Endothelial cell of umbilical vein (primary cell): ENCODE measurements around the gene SMARCAD1. TPM values are rescaled to one million over a fixed set of nuclear protein-coding genes. Genes with fewer than 3 reads are reported as not detected.

Experiments
- BruUV-seq: library from RNA; stranded (reverse); fragments of 400-500 nt; replicated peaks from 2 replicates; lab custom pipeline; 2021; lab: Mats Ljungman, UMichigan
- CTCF ChIA-PET: fragments of 300-600, 350-600 bp; sonication (Branson Sonifier 250); formaldehyde crosslinking; loops from one replicate; lab custom pipeline; 2021; ENCODE audit warnings: antibody characterized with exemption, inconsistent platforms; lab: Charles Lee
- POLR2A ChIA-PET: fragments of 300-600, 350-600 bp; sonication (Branson Sonifier 250); formaldehyde crosslinking; loops from one replicate; lab custom pipeline; 2021; ENCODE audit warnings: antibody characterized with exemption, inconsistent platforms; lab: Charles Lee
- DNase-seq: peaks from one replicate; pipeline ENCODE4 v3.0.0-alpha.2; 2011; ENCODE audit warnings: low read depth, low spot score
- FAIRE-seq: peaks from 2 replicates; lab custom pipeline; 2011; peaks lifted over from hg19 to GRCh38; lab: Jason Lieb, UNC
- H2AFZ ChIP-seq: 2 replicates; pipeline ENCODE4 v1.6.0; 2012; ENCODE audit warnings: low read depth, low read length, control low read depth, inconsistent platforms
- H3K27ac ChIP-seq: 2 replicates; pipeline ENCODE4 v1.5.1; 2011; ENCODE audit warnings: low read depth, mild to moderate bottlenecking, control low read depth, low read length, moderate library complexity; ENCODE audit not compliant: insufficient read depth
- H3K27me3 ChIP-seq, 2 experiments: 2 replicates each; pipeline versions ENCODE4 v1.6.0 to v1.6.1; 2011; ENCODE audit warnings: low read length in 2 of 2, mixed read lengths in 1 of 2; ENCODE audit not compliant: control insufficient read depth in 2 of 2, insufficient read depth in 2 of 2
- H3K36me3 ChIP-seq, 2 experiments: 2 replicates in 1 of 2; 3 replicates in 1 of 2; pipeline ENCODE4 v1.5.1; 2011; ENCODE audit warnings: low read length in 2 of 2, mild to moderate bottlenecking in 1 of 2, moderate library complexity in 1 of 2; ENCODE audit not compliant: control insufficient read depth in 2 of 2, insufficient read depth in 2 of 2; ENCODE audit errors: extremely low read depth in 1 of 2
- H3K4me1 ChIP-seq: 3 replicates; pipeline ENCODE4 v1.5.1; 2011; ENCODE audit warnings: mild to moderate bottlenecking, low read length; ENCODE audit not compliant: control insufficient read depth, insufficient read depth; ENCODE audit errors: extremely low read depth
- H3K4me2 ChIP-seq: 2 replicates; pipeline ENCODE4 v1.6.1; 2011; ENCODE audit warnings: low read length, control low read depth, mixed read lengths; ENCODE audit not compliant: insufficient read depth
- H3K4me3 ChIP-seq, 3 experiments: fragments of 200-600 bp in 1 of 3; sonication (generic), shearing (Covaris generic) in 1 of 3; replicated peaks in 1 of 3; 2 replicates each; pipeline ENCODE4 v1.5.1; 2011 to 2016; ENCODE audit warnings: control low read depth in 3 of 3, low read length in 3 of 3, mild to moderate bottlenecking in 2 of 3, inconsistent platforms in 1 of 3, low read depth in 1 of 3, moderate library complexity in 1 of 3; ENCODE audit not compliant: insufficient read depth in 1 of 3
- H3K79me2 ChIP-seq: 2 replicates; pipeline ENCODE4 v1.6.0; 2012; ENCODE audit warnings: low read length, inconsistent platforms; ENCODE audit not compliant: control insufficient read depth, insufficient read depth
- H3K9ac ChIP-seq: replicated peaks from 2 replicates; pipeline ENCODE3; 2011; ENCODE audit warnings: low read length, control low read depth; ENCODE audit not compliant: insufficient read depth; ENCODE audit errors: extremely low read depth
- H3K9me1 ChIP-seq: replicated peaks from 3 replicates; pipeline ENCODE4 v1.6.0; 2011; ENCODE audit warnings: mild to moderate bottlenecking, low read length; ENCODE audit not compliant: control insufficient read depth, insufficient read depth; ENCODE audit errors: extremely low read depth
- H3K9me3 ChIP-seq: replicated peaks from 2 replicates; pipeline ENCODE4 v1.5.1; 2012; ENCODE audit warnings: low read length, inconsistent platforms; ENCODE audit not compliant: control insufficient read depth, insufficient read depth
- H4K20me1 ChIP-seq: replicated peaks from 2 replicates; pipeline ENCODE3; 2011; ENCODE audit warnings: mild to moderate bottlenecking, low read length; ENCODE audit not compliant: control insufficient read depth, insufficient read depth; ENCODE audit errors: extremely low read depth
- EZH2 ChIP-seq: IDR thresholded peaks from 2 replicates; pipeline ENCODE4 v1.6.1; 2012; ENCODE audit warnings: borderline replicate concordance, low read depth, mild to moderate bottlenecking, moderate library complexity, low read length, inconsistent platforms; ENCODE audit not compliant: severe bottlenecking
- GATA2 ChIP-seq: IDR thresholded peaks from 2 replicates; pipeline ENCODE4 v1.7.0; 2011; ENCODE audit warnings: low read depth, mild to moderate bottlenecking, moderate library complexity, mixed read lengths, low read length; ENCODE audit not compliant: insufficient read length, insufficient read depth
- MYC ChIP-seq: IDR thresholded peaks from one replicate; pipeline ENCODE4 v1.6.1; 2011; ENCODE audit warnings: mild to moderate bottlenecking, low read depth, low read length
- POLR2A ChIP-seq: IDR thresholded peaks from 2 replicates; pipeline ENCODE4 v1.6.1; 2012; ENCODE audit warnings: low read depth, mild to moderate bottlenecking, control low read depth, low read length
- POLR2AphosphoS5 ChIP-seq: IDR thresholded peaks from 2 replicates; pipeline ENCODE4 v1.6.1; 2012; ENCODE audit warnings: low read depth, mild to moderate bottlenecking, control low read depth, low read length, moderate library complexity; ENCODE audit not compliant: insufficient read depth
- dilution Hi-C: fragments of 300-500 bp; cut with MboI; formaldehyde crosslinking; loops from one replicate; pipeline ENCODE4 v1.15.0; 2019; ENCODE audit warnings: low sequenced_read_pairs; ENCODE audit not compliant: extremely low pct_ligation_motif_present
- intact Hi-C: fragments of 100-400 bp; cut with micrococcal nuclease; formaldehyde crosslinking; loops from one replicate; pipeline ENCODE4 v1.10.0; 2022
- polyA plus RNA-seq, 4 experiments: library from polyadenylated mRNA; depleted of rRNA in 3 of 4; stranded (reverse) in 3 of 4; unstranded in 1 of 4; fragments of >200 nt; gene quantifications; 2 replicates each; pipeline versions ENCODE4 v1.2.1 to v1.2.3, GENCODE V29; 2011 to 2012; ENCODE audit warnings: missing spikeins in 1 of 4
- total RNA-seq: library from RNA; stranded (reverse); gene quantifications from 2 replicates; pipeline ENCODE4 v1.2.3, GENCODE V29; 2021
- TF ChIP-seq, protein P1 (sequence below): IDR thresholded peaks from 2 replicates; pipeline ENCODE4 v1.6.1; 2011; ENCODE audit not compliant: insufficient read depth, insufficient read length
- TF ChIP-seq, protein P2 (sequence below), 2 donors: IDR thresholded peaks; 1 replicate in 1 of 2; 2 replicates in 1 of 2; pipeline ENCODE4 v1.5.1; 2011; ENCODE audit warnings: low read length in 2 of 2, mild to moderate bottlenecking in 2 of 2, moderate library complexity in 2 of 2, control low read depth in 1 of 2, inconsistent platforms in 1 of 2, low read depth in 1 of 2; ENCODE audit not compliant: insufficient read depth in 1 of 2; ENCODE audit errors: extremely low read depth in 1 of 2

Gene SMARCAD1
- total and polyA plus RNA-seq, 2 donors (not counting 3 experiments of a cell fraction or from before 2014, with no cell fraction given) = 15.5 to 34.8 TPM

DNA sequence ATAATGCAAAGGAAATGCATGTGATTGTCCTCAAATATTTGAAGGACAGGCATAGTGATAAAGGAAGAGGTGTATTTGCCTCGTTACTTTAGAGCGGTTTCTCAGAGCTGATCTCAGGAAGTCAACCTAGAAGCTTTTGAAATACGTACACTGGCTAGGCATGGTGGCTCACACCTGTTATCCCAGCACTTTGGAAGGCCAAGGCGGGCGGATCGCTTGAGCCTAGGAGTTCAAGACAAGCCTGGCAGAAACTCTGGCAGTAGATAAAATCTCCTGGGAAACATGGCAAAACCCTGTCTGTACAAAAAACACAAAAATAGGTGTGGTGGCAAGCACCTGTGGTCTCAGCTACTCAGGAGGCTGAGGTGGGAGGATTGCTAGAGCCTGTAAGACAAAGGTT is 24.9 kb downstream of the SMARCAD1 start:
- FAIRE-seq = no peak

More for the DNA sequence above, 24.9 kb downstream of the SMARCAD1 start:
- Histone ChIP-seq H3K36me3 (peaks cover 0 to 3% of the 10 kb centered on the region in 2 experiments), H3K79me2 (peaks cover 7% of the 10 kb centered on the region), H3K9ac (no peak overlapping the region), H4K20me1 (no peaks in the 10 kb centered on the region), H3K27me3 (no peaks in the 10 kb centered on the region), H2AFZ (no peak overlapping the region), H3K9me1 (no peaks in the 10 kb centered on the region), H3K4me3 (no peak overlapping the region), H3K9me3 (no peaks in the 10 kb centered on the region), H3K4me1 (peaks cover 11% of the 10 kb centered on the region), H3K27ac (no peak overlapping the region), H3K4me2 (no peak overlapping the region)
- DNase-seq = no peak
- ChIA-PET CTCF (no interaction called here), POLR2A (no interaction called here)
- intact Hi-C loops = no loop called here
- dilution Hi-C loops = no loop called here
- BruUV-seq = no TSS peak
- TF ChIP-seq POLR2A (no peak), GATA2 (no peak), MYC (no peak), EZH2 (no peak), POLR2AphosphoS5 (no peak)
- TF ChIP-seq, protein P1, sequence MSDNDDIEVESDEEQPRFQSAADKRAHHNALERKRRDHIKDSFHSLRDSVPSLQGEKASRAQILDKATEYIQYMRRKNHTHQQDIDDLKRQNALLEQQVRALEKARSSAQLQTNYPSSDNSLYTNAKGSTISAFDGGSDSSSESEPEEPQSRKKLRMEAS = no peak
- TF ChIP-seq, protein P2, sequence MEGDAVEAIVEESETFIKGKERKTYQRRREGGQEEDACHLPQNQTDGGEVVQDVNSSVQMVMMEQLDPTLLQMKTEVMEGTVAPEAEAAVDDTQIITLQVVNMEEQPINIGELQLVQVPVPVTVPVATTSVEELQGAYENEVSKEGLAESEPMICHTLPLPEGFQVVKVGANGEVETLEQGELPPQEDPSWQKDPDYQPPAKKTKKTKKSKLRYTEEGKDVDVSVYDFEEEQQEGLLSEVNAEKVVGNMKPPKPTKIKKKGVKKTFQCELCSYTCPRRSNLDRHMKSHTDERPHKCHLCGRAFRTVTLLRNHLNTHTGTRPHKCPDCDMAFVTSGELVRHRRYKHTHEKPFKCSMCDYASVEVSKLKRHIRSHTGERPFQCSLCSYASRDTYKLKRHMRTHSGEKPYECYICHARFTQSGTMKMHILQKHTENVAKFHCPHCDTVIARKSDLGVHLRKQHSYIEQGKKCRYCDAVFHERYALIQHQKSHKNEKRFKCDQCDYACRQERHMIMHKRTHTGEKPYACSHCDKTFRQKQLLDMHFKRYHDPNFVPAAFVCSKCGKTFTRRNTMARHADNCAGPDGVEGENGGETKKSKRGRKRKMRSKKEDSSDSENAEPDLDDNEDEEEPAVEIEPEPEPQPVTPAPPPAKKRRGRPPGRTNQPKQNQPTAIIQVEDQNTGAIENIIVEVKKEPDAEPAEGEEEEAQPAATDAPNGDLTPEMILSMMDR (IDR thresholded peaks at IDR 0.05; ENCODE audit: extremely low read depth in 1 of 2, insufficient read depth in 1 of 2, low read depth in 1 of 2, low read length in 2 of 2) = no peak
